Measurements from ENCODE around the gene ICE1.

Gene ICE1

DNA sequence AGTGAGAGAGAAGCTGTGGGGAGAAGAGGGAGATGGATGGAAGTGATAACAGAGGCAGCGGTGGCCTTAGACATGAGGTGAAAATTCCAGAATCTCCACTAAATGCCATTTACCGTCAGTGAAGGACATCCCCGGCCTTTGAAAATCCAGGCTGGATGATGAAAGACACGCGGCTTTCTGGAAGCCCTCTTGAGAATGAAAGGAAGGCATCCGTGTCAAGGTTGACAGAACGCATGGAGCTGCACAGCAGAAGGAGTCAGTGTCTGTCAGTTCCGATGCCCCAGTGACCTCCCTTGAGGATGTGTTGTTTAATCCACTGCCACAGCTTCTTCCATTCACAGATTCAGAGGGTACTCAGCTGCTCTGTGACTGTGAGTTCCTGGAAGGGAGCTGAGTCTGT, 114.9 kb downstream of the ICE1 start:
- no peak for DNase-seq (ENCODE audit: low spot score)

DNA sequence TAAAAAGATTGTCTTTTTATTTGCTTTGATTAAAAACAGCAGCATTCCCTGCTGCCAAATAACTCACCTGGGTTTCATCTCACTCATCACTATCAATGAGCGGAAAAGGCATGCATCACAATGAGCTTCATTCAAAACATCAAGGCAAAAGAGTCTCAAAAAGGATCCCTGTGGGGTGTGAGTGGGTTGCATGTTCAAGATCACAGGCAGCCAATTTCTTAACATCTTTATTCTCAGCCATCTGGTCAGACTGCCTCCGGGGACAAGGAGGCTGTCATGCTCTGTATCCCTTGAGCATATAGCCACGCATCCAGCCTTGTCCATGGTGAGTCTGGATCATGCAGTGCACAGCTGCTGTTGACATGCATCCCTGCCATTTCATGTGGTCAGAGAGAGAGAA, 117.1 kb downstream of the ICE1 start:
- no peak for DNase-seq (ENCODE audit: low spot score)
